IMR-90 (cell line): ENCODE results near the gene ZNF266. TPM values are rescaled to one million over a fixed set of nuclear protein-coding genes. Genes with fewer than 3 reads are reported as not detected.

Source experiments
- ATAC-seq: fragments of 200-7000 bp; cut with Tn5 transposase; 2 replicates; pipeline ENCODE4 v1.9.1; 2020; ENCODE audit warnings: low read depth, mild to moderate bottlenecking, moderate library complexity
- BruUV-seq: library from RNA; stranded (reverse); fragments of 400-500 nt; replicated peaks from 2 replicates; lab custom pipeline; 2021; lab: Mats Ljungman, UMichigan
- CTCF ChIA-PET: fragments of 300-600 bp; formaldehyde crosslinking; extraction: SDS; loops from one replicate; lab custom pipeline; 2021; ENCODE audit warnings: antibody characterized with exemption; lab: Yijun Ruan, JAX
- POLR2A ChIA-PET: fragments of 300-600 bp; sonication (Branson Sonifier 250); formaldehyde crosslinking; loops from one replicate; lab custom pipeline; 2022; ENCODE audit warnings: antibody characterized with exemption; ENCODE audit not compliant: unreplicated experiment; lab: Charles Lee
- DNase-seq: peaks from one replicate; pipeline ENCODE4 v3.0.0; 2013
- H2AFZ ChIP-seq: replicated peaks from 2 replicates; pipeline ENCODE3; 2013; ENCODE audit warnings: low read length, mild to moderate bottlenecking; ENCODE audit not compliant: poor library complexity
- H2AK5ac ChIP-seq: 2 replicates; pipeline ENCODE4 v1.6.1; 2013; ENCODE audit warnings: low read depth, low read length, inconsistent platforms
- H2AK9ac ChIP-seq: replicated peaks from 2 replicates; pipeline ENCODE3; 2013; ENCODE audit warnings: mild to moderate bottlenecking, low read depth, low read length, moderate library complexity; ENCODE audit not compliant: poor library complexity
- H2BK120ac ChIP-seq: 2 replicates; pipeline ENCODE4 v1.6.1; 2013; ENCODE audit warnings: low read depth, low read length, inconsistent platforms
- H2BK15ac ChIP-seq: 3 replicates; pipeline ENCODE4 v1.6.1; 2013; ENCODE audit warnings: low read depth, low read length, inconsistent platforms
- H2BK20ac ChIP-seq: 2 replicates; pipeline ENCODE4 v1.6.1; 2013; ENCODE audit warnings: low read depth, mild to moderate bottlenecking, inconsistent platforms, low read length, moderate library complexity
- H2BK5ac ChIP-seq: 2 replicates; pipeline ENCODE4 v1.6.1; 2013; ENCODE audit warnings: mild to moderate bottlenecking, low read depth, low read length, inconsistent platforms; ENCODE audit not compliant: poor library complexity, severe bottlenecking
- H3K14ac ChIP-seq: replicated peaks from 2 replicates; pipeline ENCODE4 v1.6.1; 2013; ENCODE audit warnings: low read depth, low read length, inconsistent platforms
- H3K18ac ChIP-seq: 2 replicates; pipeline ENCODE4 v1.6.1; 2013; ENCODE audit warnings: low read depth, low read length, control low read depth
- H3K23ac ChIP-seq: 2 replicates; pipeline ENCODE4 v1.6.1; 2013; ENCODE audit warnings: low read depth, low read length, inconsistent platforms
- H3K27ac ChIP-seq: 2 replicates; pipeline ENCODE4 v1.5.1; 2013; ENCODE audit warnings: mild to moderate bottlenecking, control low read depth, low read length; ENCODE audit not compliant: insufficient read depth
- H3K27me3 ChIP-seq: 2 replicates; pipeline ENCODE4 v1.6.1; 2013; ENCODE audit warnings: low read length; ENCODE audit not compliant: control insufficient read depth, insufficient read depth
- H3K36me3 ChIP-seq: 2 replicates; pipeline ENCODE4 v1.6.1; 2013; ENCODE audit warnings: low read length, mixed read lengths; ENCODE audit not compliant: control insufficient read depth, insufficient read depth
- H3K4ac ChIP-seq: 2 replicates; pipeline ENCODE4 v1.6.1; 2013; ENCODE audit warnings: low read depth, low read length, inconsistent platforms
- H3K4me1 ChIP-seq: 2 replicates; pipeline ENCODE4 v1.6.1; 2013; ENCODE audit warnings: low read length, mixed read lengths; ENCODE audit not compliant: control insufficient read depth, insufficient read depth
- H3K4me2 ChIP-seq: 2 replicates; pipeline ENCODE4 v1.6.1; 2013; ENCODE audit warnings: low read depth, mild to moderate bottlenecking, control low read depth, low read length, moderate library complexity
- H3K4me3 ChIP-seq: 2 replicates; pipeline ENCODE4 v1.5.1; 2013; ENCODE audit warnings: low read depth, mild to moderate bottlenecking, control low read depth, low read length, moderate library complexity; ENCODE audit not compliant: insufficient read depth
- H3K56ac ChIP-seq: 2 replicates; pipeline ENCODE4 v1.6.1; 2013; ENCODE audit warnings: low read length, inconsistent platforms; ENCODE audit not compliant: insufficient read depth; ENCODE audit errors: extremely low read depth
- H3K79me1 ChIP-seq, 2 experiments: 2 replicates each; pipeline ENCODE4 v1.6.1; 2013; ENCODE audit warnings: low read length in 2 of 2, inconsistent platforms in 1 of 2, low read depth in 1 of 2
- H3K9ac ChIP-seq: 2 replicates; pipeline ENCODE4 v1.6.1; 2013; ENCODE audit warnings: low read depth, low read length, control low read depth
- H3K9me1 ChIP-seq: 2 replicates; pipeline ENCODE4 v1.6.1; 2013; ENCODE audit warnings: low read length, inconsistent platforms; ENCODE audit not compliant: insufficient read depth
- H3K9me3 ChIP-seq: 2 replicates; pipeline ENCODE4 v1.6.1; 2013; ENCODE audit warnings: low read length; ENCODE audit not compliant: control insufficient read depth, insufficient read depth
- H4K20me1 ChIP-seq: 2 replicates; pipeline ENCODE4 v1.6.1; 2013; ENCODE audit warnings: low read length, inconsistent platforms; ENCODE audit not compliant: insufficient read depth
- H4K5ac ChIP-seq: 2 replicates; pipeline ENCODE4 v1.6.1; 2013; ENCODE audit warnings: mild to moderate bottlenecking, low read depth, low read length, control low read depth
- H4K8ac ChIP-seq, 2 experiments: 2 replicates each; pipeline ENCODE4 v1.6.1; 2013; ENCODE audit warnings: low read depth in 2 of 2, low read length in 2 of 2, control low read depth in 1 of 2, inconsistent platforms in 1 of 2
- H4K91ac ChIP-seq: 2 replicates; pipeline ENCODE4 v1.6.1; 2013; ENCODE audit warnings: low read depth, low read length, inconsistent platforms; ENCODE audit not compliant: insufficient read depth
- BHLHE40 ChIP-seq: fragments of 150-350 bp; IDR thresholded peaks from 2 replicates; pipeline ENCODE4 v1.6.1; 2016; ENCODE audit warnings: mild to moderate bottlenecking, low read depth, low read length
- MAFK ChIP-seq: IDR thresholded peaks from 2 replicates; pipeline ENCODE4 v1.6.1; 2012; ENCODE audit warnings: low read depth, low read length, improper control_type of control experiment
- MAZ ChIP-seq: IDR thresholded peaks from 2 replicates; pipeline ENCODE4 v1.6.1; 2012; ENCODE audit warnings: low read depth, mild to moderate bottlenecking, low read length, improper control_type of control experiment, moderate library complexity, borderline replicate concordance
- MXI1 ChIP-seq: IDR thresholded peaks from 2 replicates; pipeline ENCODE4 v1.6.1; 2012; ENCODE audit warnings: low read depth, mild to moderate bottlenecking, low read length, moderate library complexity, borderline replicate concordance
- NFE2L2 ChIP-seq: fragments of 150-350 bp; IDR thresholded peaks from 2 replicates; pipeline ENCODE4 v1.6.1; 2016; ENCODE audit warnings: low read depth, mild to moderate bottlenecking, low read length
- RCOR1 ChIP-seq: IDR thresholded peaks from 2 replicates; pipeline ENCODE4 v1.6.1; 2012; ENCODE audit warnings: mild to moderate bottlenecking, low read length, improper control_type of control experiment; ENCODE audit not compliant: insufficient replicate concordance
- WGBS, 2 experiments: methylation state at CpG; one replicate each; pipeline versions ENCODE4 v1.1.5 to v1.1.7; 2013; ENCODE audit warnings: missing lambda C conversion rate in 2 of 2; ENCODE audit not compliant: insufficient read length in 1 of 2; ENCODE audit errors: extremely low coverage in 2 of 2; 5-methylcytosine and 5-hydroxymethylcytosine counted together
- dilution Hi-C: fragments of 300-500 bp; cut with HindIII; formaldehyde crosslinking; loops from one replicate; pipeline ENCODE4 v1.14.3; 2018; ENCODE audit warnings: low sequenced_read_pairs; ENCODE audit not compliant: unreplicated experiment
- in situ Hi-C: fragments of 300-500 bp; cut with MboI; formaldehyde crosslinking; loops from 3 replicates; pipeline ENCODE4 v1.14.3; 2019; ENCODE audit warnings: low sequenced_read_pairs, inconsistent platforms, mixed read lengths
- intact Hi-C: fragments of 100-400 bp; cut with micrococcal nuclease; formaldehyde crosslinking; loops from 2 replicates; pipeline ENCODE4 v1.10.0; 2022
- polyA plus RNA-seq, 3 experiments: library from polyadenylated mRNA; depleted of rRNA; stranded (reverse); fragments of >200 nt; gene quantifications; 2 replicates each; pipeline ENCODE4 v1.2.3, GENCODE V29; 2012; ENCODE audit warnings: low replicate concordance in 1 of 3
- total RNA-seq: library from RNA; depleted of rRNA; stranded (reverse); fragments of >200 nt; gene quantifications from 2 replicates; pipeline ENCODE4 v1.2.3, GENCODE V29; 2012

Gene ZNF266
- total and polyA plus RNA-seq, 2 of the 4 experiments (the other 2 are of a cell fraction): 9.3 to 9.8 TPM

DNA sequence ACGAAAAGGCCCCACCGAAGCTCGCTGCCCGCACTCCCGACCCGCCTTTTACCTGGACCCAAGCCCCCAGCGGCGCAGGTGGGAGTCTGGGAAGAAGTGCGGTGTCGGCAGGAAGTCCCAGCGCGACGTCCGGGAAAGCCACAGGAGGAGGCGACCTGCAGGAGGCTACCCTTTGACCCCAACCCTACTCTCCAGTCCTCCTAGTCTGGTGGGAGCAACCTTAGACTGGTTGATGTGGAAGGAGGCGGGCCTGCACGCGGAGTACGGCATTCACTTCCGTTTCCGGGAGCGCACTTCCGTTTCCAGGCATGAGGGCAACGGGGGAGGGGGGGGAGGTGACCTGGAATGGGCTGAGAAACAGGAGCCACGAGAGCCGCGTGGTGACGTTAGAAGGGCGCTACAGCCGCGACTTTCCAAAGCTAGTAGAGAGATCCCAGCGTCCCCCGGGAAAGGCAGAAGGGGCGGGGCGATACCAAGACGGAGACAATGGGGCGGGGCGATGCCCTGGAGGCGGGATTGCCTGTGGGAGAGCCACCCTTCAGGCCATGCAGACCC, 28.5 kb downstream of the ZNF266 start:
- Histone ChIP-seq H3K56ac (peak overlapping the region; percentile 21; the same call in 1 of the 2 replicates), H4K20me1 (no peaks in the 10 kb centered on the region), H3K4ac (peak overlapping the region; percentile 68; the same call in 1 of the 2 replicates), H3K18ac (peak overlapping the region; percentile 31; the same call in 1 of the 2 replicates), H3K9ac (peak overlapping the region; percentile 74), H2AK9ac (peak overlapping the region; percentile 91), H4K91ac (peak overlapping the region; percentile 28; the same call in 1 of the 2 replicates), H4K5ac (peak overlapping the region; percentile 92), H3K4me3 (peak overlapping the region; percentile 86), H3K14ac (0 out of 2 replicates have a peak overlapping the region, but pooled peaks have one; percentile 80), H2AFZ (peak overlapping the region; percentile 99), H2BK120ac (no peak overlapping the region), H3K9me1 (no peaks in the 10 kb centered on the region), H2AK5ac (no peak overlapping the region), H3K9me3 (peaks cover 27% of the 10 kb centered on the region), H4K8ac (peak overlapping the region; percentile 90 to 96), H3K79me1 (peaks cover 9 to 12% of the 10 kb centered on the region in 2 experiments; a peak in 3 of 4 replicates), H3K27me3 (no peaks in the 10 kb centered on the region), H3K36me3 (peaks cover 4% of the 10 kb centered on the region; the same call in 1 of the 2 replicates), H3K4me2 (peak overlapping the region; percentile 74), H3K4me1 (no peaks in the 10 kb centered on the region), H2BK15ac (no peak overlapping the region), H3K27ac (peak overlapping the region; percentile 46), H3K23ac (no peak overlapping the region), H2BK5ac (peak overlapping the region; percentile 36), H2BK20ac (no peak overlapping the region)
- intact Hi-C loops: loop anchor here (5.0 kb wide), 1 partner anchor 385 kb away; no protein-coding TSS in a partner anchor
- ChIA-PET CTCF (no interaction called here), POLR2A (no interaction called here)
- dilution Hi-C loops: no loop called here
- no peak for TF ChIP-seq NFE2L2
- TF ChIP-seq BHLHE40: 0 out of 2 replicates have a peak, but pooled peaks have one; percentile 10
- no peak for TF ChIP-seq MAFK
- TF ChIP-seq MAZ: peak; percentile 75; the same call in 1 of the 2 replicates
- no peak for TF ChIP-seq RCOR1
- TF ChIP-seq MXI1: peak; percentile 81; the same call in 1 of the 2 replicates
- BruUV-seq: no TSS peak
- DNase-seq: peak; percentile 92
- in situ Hi-C loops: no loop called here
- 0% methylated on average over 7 of the region's 39 CpGs; no CpG with 5 or more reads in 1 of the 2 experiments for WGBS, 2 experiments
- ATAC-seq: peak; percentile 98
